Measurements from ENCODE around the gene UNC5CL.

Gene UNC5CL, protein sequence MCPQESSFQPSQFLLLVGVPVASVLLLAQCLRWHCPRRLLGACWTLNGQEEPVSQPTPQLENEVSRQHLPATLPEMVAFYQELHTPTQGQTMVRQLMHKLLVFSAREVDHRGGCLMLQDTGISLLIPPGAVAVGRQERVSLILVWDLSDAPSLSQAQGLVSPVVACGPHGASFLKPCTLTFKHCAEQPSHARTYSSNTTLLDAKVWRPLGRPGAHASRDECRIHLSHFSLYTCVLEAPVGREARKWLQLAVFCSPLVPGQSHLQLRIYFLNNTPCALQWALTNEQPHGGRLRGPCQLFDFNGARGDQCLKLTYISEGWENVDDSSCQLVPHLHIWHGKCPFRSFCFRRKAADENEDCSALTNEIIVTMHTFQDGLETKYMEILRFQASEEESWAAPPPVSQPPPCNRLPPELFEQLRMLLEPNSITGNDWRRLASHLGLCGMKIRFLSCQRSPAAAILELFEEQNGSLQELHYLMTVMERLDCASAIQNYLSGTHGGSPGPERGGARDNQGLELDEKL
- total RNA-seq: 5.0 to 6.1 reads per million in 2 donors

DNA sequence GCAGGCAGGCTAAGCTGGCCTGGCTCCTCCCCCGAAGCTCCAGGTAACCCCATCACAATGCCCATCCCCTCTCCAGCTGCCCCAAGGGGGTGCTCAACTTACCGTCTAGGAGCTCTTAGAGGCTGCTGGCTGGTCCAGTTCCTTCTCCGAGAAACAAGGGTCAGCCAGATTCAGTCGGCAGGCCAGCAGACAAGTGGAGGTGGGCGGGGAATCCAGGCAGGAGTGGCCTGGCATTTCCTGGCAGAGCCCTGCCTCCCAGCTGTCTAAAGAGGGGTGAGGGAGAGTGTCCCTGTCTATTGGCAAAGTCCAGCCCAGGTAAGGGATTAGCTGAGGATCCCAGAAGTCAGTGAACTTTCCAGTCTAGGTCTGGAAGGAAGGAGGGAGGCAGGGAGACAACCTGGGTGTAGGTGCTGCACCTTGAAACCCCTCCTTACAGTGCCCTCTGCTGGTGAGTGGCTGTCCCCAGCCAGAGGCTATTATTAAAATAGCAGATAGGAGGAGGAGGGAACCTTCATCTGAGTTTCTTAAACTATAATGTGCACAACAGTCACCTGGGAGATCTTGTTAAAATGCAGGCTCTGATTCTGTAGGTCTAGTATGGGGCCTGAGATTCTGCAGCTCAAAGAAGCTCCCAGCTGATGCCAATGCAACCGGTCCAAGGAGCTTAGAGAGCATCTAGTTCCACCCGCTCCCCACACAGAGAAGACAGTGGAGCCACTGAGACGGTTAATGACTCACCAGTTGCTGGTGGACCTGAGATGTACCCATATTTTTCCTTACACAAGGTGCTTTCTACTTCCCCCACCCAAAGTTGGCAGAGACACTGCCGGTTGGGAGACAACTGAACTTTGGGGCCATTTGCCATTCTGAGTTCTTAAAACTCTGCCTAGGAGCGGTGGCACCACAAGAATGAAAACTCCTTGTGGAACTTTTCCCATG lies at the start of gene UNC5CL:
Gene UNC5CL, minus strand, starts transcription at position 162 of the 939 bp plus-strand sequence. CDS start 4,147 bp downstream, outside the sequence.
- peak in 3 of 5 experiments; percentile 25 to 50 (median 37) for DNase-seq

DNA sequence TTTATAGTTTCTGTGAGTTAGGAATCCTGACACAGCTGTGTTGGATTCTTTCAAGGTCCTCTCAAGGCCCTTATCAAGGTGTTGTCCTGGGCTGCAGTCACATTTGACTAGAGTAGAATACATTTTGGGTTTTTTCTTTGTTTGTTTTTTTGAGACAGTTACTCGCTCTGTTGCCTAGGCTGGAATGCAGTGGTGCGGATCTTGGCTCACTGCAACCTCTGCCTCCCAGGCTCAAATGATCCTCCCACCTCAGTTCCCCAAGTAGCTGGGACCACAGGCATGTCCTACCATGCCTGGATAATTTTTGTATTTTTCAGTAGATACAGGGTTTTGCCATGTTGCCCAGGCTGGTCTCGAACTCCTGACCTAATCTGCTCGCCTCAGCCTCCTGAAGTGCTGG lies 49.4 kb upstream of the UNC5CL start:
- no peak for DNase-seq

DNA sequence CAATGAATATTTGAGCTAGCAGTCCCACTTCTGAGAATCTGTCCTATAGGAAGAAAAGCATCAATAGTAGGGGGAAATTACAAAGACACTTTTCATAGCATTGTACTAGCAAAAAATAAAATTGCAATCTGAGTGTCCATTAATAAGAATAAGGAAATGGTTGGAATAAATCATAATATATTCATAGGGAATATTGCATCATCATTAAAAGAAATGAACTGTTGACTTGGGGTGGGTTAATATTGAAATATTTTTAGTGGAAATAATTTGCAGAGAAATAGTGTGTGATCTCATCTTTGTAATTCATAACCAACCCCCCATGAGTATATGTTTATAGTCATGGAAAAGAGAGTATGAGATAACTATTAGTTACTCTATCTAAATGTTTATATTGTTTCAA lies 46.2 kb upstream of the UNC5CL start:
- no peak for DNase-seq

DNA sequence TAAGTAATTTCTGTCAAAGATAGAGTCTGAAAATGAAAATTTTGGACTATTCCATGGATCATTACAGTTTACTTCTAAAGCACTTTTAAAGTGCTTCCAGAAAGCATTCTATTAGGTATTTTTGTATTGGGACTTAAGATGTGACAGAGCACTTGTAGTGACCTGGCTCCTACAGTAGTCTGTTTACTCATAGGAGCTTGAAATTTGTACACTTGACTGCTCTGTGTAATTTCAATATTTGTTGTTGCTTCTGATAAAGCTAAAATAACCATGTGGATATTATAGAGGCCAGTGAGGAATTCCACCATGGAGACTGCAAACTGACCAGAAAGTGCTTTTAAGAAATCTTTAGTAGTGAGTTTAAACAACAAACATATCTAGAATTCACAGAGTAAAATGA lies 44.1 kb upstream of the UNC5CL start:
- no peak for DNase-seq

DNA sequence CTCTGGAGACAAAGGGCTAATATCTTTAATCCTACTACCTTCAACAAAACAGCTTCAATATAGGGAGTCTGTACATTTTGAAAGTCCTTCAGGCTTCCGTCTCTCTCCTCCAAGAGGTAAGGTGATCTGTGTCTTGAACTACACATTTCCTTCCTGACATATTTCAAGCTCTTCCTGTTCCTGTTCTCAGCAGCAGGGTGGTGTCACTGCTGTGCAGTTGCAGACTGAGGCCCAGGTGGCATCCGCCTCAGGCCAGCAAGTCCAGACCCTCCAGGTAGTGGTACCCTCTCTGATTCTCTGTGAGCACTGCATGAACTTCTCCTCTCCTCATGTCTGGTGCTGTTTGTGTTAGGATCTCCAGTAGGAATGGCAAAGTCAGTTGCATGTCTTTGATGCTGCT lies 41.6 kb upstream of the UNC5CL start:
- peak in 1 of 5 experiments; percentile 66 for DNase-seq

DNA sequence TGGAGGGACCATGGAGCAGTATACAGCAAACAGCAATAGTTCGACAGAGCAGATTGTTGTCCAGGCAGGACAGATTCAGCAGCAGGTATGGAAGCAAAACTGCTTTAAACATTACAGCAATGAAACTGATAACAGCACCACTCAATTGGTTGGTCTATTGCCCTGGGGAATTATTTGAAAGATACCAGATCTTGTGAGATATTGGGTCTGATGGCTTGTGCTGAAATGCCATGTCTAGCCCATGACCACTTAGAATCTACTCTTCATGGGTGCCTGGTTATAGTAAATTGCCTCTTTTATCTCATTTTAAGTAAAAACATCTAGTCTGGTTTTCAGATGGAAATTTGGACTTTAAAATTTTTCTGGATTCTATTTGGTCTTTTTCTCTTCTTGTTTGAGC lies 40.1 kb upstream of the UNC5CL start:
- DNase-seq: no peak

DNA sequence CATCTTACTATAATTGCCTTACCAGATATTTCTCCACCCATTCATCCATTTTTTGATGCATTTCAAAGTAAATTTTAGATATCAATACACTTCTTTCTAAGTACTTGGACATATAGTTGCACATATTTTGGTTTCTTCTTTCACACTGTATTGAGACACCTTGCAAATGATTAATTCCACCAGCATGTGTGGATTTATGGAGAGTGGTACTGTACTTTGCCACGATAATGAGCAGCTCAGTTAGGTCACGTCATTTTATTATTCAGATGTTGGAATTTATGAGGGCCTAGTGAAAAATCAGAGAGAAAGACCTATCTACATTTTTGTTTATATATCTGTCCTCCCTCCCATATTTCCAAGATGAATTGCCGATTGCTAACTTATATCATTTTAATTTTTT lies 39.1 kb upstream of the UNC5CL start:
- no peak for DNase-seq

DNA sequence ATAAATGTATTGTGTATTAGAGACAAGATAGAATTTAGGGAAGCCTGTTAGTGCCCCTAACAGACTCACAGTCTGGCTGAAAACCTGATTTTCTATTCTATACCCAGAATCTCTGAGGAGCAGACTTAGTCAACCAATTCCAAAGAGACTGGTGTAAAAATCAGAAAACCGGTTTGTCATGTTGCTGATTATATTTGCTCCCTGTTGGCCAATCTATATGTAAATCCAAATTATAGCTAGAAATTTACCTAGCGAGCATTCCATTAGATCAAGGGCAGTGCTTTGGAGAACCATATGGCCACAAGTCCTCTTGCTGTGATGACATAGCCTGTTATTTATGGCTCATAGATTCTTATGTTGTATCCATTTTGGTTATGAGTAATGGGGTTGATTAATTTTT lies 38.5 kb upstream of the UNC5CL start:
- DNase-seq: no peak

DNA sequence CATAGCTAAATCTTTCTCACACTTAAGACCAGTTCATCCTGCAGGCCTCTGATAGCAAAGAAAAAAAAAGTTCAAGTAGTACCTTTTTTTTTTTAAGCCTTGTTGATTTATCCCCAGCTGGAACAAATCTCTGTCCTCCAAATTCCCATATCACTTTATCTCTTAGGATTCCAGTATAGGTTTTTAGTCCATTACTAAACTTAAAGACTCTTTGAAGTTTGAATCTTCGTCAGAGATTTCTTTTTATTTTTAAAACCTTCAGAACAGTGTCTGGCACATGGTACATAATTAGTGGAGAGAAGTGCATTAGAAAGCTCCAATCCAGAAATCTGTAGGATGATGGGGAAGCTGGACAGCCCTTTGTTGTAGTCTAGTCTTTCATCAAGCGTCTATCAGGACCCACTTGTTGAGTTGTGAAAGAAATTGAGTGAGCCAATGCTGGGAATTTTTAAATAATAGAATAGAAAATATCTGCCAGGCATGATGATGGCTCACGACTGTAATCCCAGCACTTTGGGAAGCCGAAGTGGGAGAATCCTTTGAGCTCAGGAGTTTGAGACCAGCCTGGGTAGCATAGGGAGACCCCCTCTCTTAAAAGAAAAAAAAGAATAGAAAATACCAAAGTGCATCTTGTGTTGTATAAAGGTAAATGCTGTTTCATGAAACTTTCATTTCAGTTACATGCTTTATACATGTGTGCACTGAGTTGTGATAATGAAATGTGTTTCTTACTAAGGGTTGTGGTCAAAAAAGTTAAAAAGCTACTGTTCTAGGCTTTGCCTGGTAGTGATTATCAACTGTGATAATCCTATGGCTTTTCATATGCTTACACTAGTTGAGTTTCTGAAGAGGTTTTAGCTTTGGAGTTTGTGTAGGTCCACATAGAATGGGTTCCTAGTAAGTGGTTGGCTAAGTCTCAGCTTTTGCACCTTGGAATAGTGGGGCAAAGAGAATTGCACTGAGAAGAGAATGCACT lies 36.9 kb upstream of the UNC5CL start:
- DNase-seq: peak in 1 of 5 experiments; percentile 67

DNA sequence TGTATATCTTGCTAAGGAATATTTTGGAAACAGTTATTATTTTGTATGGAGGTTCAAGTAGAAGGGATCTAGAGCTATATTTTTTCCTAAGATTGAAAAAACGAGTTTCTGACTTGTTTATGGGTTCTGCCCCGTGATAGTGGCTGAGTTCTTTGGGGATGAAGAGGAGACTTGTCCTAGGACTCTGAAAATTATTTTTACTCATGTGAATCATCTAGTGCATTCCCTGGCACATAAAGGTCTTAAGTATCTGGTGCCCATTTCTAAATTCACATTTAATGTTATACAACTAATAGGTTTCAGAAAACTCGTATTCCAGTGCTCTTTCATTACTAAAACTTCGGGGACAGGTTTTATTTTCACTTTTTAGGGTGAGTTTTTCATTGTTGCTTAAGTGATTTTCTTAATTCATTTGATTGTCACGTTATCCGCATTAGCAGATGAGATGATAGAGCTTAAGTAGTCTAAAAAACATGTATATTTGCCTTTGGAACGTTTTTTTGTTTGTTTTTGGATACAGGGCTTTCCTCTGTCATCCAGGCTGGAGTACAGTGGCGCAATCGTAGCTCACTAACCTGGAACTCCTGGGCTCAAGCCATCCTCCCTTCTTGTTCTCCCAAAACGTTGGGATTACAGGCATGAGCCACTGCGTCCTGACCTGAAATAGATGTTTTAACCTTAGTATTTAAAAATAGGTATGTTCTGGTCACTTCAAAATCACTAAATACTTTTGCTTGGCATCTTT lies 35.8 kb upstream of the UNC5CL start:
- DNase-seq: no peak

DNA sequence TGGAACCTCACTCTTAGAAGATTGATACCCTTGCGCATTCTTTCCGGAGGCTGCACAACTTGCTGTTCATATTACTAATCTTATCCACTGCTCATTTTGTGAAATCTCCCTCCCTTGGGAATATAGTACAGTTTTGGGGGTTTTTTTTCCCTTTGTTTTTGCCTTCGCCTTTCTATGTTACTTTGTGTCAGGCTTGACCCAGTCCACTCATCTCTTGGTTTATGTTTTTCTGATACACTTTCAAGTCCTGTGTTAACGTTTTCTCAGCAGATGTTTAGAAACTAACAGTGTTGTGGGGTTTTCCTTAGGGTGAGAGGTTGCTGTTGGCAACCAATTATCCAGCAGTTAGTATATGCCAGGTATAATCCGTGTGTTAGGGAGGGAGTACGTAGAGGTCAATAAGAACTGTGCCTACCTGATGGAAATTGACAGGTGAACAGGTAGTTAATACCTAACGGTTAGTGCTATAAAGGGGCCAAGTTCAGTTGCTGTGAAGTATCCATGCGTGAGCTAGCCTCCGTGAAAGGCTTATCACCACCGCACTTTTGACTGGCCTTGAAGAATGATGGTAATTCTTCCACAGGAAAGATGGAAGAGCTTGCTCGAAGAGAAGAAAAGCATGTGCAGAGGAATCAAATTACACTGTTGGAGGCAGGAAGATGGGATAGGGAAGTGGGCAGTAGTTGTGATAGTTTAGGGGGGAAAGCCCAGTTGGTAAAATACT lies 35.1 kb upstream of the UNC5CL start:
- peak in 1 of 5 experiments; percentile 6 for DNase-seq

DNA sequence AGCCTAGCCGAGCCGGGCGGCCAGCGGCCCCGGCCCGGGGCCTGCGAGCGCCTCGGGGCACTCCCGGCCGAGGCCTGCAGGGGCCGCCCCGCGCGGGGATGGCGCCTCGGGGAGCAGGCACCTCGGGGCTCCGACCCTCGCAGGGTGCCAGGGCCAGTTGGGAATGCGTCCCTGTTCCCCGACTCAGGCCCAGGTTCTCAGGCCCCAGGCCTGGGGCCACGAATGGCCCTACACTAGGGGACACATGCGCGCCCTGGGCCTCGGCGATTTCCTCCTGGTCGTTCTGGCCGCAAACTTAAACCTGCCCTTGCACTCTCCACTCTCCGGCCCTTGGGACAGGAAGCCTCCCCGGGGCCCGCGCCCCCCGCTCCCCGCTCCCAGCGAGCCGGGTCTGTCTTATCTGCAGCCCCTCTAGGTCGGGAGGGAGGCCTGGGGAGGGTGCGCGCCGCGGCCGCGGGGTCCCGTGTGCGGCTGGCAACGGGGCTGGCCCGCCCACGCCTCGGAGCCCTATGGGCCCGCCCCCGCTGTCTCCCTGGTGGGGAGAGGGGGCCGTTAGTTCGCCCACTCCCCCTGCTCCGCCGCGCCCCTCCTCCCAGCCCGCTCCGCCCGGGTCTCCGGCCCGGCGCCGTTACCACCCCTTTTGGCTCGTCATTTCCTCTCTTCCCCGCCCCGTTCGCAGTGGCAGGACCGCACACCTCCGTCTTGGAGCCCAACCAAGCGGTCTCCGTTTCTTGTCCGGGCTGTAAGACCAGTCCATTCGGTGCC lies 34.4 kb upstream of the UNC5CL start:
- DNase-seq: peak; percentile 69 to 92 (median 74)

DNA sequence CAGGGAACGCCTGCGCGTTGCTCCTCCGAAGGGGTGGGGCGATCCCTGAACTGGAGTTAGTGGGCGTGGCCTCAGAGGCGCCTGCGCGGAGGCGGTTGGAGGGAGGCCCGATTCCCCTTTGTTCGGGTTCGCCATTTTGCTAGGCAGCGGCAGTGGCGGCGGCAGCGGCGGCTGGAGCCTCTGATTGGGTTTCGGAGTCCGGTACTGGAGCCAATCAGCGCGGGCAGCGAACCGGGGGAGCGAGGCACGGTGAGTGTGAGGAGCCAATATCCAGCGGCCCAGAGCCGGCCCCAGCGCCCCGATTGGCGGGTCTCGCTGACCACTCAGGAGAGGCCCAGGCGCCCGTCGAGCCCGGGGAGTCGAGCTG lies 33.8 kb upstream of the UNC5CL start, which contains the start of gene NFYA:
Gene NFYA, plus strand, starts transcription at position 139 of the 367 bp plus-strand sequence. CDS start 6,116 bp downstream, outside the sequence.
- peak in 3 of 5 experiments; percentile 99 to 100 (median 99) for DNase-seq

DNA sequence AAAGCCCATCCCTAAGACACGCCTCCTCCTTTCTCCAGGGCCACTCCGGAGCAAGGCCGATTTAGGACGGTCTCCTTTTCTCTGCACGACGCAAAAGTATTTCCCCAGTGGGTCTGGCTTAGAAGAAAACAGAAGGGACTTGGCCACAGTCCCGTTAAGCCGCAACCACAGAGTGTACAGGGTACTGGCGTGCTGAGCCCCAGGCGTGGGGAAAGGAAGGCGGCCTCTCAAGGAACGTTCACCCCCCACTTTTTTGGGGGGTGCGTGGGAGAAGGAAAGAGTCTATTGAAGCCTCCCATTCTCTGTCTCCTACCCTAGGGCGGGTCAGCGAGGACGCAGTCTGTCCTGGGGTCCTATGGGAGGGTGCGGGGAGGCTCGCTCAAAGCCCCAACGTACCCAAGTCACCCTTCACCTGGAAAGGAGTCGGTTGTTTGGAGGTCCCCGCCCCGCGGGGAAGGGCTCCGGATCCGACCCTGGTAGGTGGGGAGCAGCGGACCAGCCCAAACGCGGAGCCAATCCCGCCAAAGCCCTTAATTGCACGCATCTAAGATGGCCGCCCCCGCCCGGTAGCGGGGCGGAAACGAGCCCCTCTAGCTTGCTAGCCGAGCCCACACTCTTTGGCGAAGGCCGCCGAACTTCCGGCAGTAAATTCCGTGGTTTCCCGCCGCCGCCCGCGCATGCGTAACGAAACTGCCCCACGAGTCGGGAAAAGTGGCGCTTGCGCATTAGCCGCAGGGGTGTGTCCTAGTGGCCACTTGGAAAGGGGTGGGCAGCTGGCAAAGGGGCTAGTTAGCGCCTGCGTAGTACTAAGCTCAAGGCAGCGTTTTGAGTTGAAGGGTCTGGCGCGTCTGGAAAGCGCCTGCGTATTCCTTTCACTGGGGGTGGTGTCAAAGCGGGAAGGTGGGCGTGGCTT lies 33.2 kb upstream of the UNC5CL start, which contains the start of gene OARD1:
Gene OARD1, minus strand, starts transcription at position 434 of the 913 bp plus-strand sequence. CDS start 722 bp downstream, outside the sequence.
- DNase-seq: peak; percentile 98 to 100 (median 99)

DNA sequence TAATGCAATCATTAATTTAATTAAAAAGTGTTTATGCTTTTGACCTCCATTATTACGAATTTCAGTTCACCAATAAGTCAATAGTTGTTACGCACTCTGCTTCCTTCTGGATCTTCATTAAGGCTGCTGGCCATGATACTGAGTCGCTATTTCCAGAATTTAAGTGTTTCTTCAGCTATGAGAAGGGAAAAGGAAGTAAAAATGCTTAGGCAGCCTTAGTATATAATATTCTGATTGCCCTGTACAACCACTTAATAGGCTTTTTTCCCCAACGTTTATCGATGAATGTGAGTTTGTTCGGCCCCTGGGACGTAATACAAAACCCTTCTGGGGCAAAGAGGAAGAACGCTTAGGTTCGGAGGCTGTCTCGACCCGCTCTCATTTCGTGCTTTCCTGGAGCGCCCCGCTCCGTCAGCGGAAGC lies 32.5 kb upstream of the UNC5CL start:
- DNase-seq: peak in 2 of 5 experiments; percentile 55 to 70

DNA sequence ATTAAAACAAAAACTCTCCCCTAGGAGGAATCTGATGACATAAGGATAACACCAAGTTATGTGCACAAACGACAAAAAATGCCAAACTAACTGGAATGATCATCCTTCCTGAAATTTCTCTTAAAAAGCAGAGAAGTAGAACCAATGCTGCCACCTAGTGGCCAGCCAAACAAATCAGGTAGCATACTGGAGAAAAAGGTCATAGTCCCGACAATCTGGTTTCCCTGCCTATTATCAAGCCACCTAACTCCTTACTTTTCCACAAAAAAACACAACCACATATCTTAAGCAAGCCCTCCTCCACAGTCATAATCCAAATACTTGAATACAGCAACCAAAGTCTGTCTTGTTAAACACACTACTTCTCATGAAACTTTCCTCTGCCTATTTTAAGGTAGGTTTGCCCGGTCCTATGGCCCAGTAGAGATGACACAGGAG lies 27.9 kb upstream of the UNC5CL start:
- DNase-seq: peak; percentile 19 to 65 (median 48)

DNA sequence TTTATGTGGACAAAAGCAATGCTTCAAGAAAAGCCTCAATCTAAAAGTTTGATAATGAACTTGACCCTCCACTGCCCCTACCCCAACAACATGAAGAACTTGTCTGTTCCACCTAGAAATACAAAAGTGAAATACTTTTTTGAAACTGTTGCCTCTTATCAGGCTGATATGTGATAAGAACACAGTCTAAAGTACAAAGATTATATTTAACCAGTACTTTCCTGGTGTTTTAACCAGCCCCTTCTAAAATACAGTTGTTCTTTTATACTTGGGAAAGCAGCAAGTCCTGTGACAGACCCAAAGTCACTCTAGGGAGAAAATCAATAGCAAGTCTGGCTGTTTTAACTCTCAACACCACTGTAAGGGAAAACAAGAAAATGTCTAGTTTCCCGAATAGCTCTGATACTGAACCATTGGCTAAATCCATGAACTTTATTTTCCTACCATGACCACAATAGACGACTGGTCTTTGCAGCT lies 26.6 kb upstream of the UNC5CL start:
- no peak for DNase-seq

DNA sequence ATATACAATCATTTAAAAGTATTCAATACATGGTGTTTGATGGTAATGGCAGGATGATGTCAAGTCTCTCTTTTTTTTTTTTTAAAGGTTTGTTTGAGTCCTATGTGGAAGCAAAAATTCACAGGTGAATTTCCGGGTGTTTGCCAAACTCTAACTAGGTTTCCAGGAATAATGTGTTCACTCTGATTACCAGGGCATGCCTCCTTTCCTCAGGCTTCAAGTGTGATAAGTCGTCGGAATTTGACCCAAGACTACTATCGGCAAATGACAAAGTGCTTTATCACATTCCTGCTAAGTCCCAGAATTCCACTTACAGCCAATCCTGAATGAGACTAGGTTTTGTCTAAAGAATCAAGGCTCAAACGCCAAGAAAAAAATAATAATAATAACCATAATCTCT lies 25.8 kb upstream of the UNC5CL start:
- DNase-seq: no peak

All from T-helper 2 cell (primary cell).